Omental fat pad (tissue), 4 donors: ENCODE results near the gene STON2. TPM values are rescaled to one million over a fixed set of nuclear protein-coding genes. Genes with fewer than 3 reads are reported as not detected.

Source experiments
- ATAC-seq: fragments of 150-250 bp; one replicate; pipeline ENCODE4 v1.9.1; 2016; ENCODE audit warnings: mild to moderate bottlenecking, moderate library complexity; ENCODE audit not compliant: low FRiP score
- DNase-seq: peaks from one replicate; pipeline ENCODE4 v3.0.0-alpha.2; 2019; ENCODE audit warnings: low spot score
- CTCF ChIP-seq, 3 donors: fragments of 450-650 bp; IDR thresholded peaks; one replicate each; pipeline ENCODE4 v1.5.1; 2016 to 2017; ENCODE audit warnings: antibody characterized with exemption in 3 of 3, mild to moderate bottlenecking in 3 of 3, moderate library complexity in 2 of 3
- total RNA-seq, 4 donors: library from RNA; depleted of rRNA; stranded (reverse); fragments of >200 nt; gene quantifications; one replicate each; pipeline ENCODE4 v1.1.0, GENCODE V29; 2016

STON2 gene
- total RNA-seq, 4 donors from 2014 or later, result 8.0 to 31.4 (median 18.6) TPM

GRCh38 chr14:81418057-81418790 is 18.1 kb upstream of the STON2 start:
- ATAC-seq (no peak), DNase-seq (no peak)
- TF ChIP-seq CTCF (IDR thresholded peaks at IDR 0.05), result no peak

- TF ChIP-seq CTCF (IDR thresholded peaks at IDR 0.05), result no peak
- DNase-seq (no peak), ATAC-seq (no peak)
Measured at GRCh38 chr14:81416981-81417380, 16.9 kb upstream of the STON2 start.

- DNase-seq (no peak), ATAC-seq (no peak)
- no peak for TF ChIP-seq CTCF (IDR thresholded peaks at IDR 0.05)
Measured at GRCh38 chr14:81416194-81416952, 16.2 kb upstream of the STON2 start.

- TF ChIP-seq CTCF (IDR thresholded peaks at IDR 0.05), result no peak
- DNase-seq, result no peak
- no peak for ATAC-seq
Measured at GRCh38 chr14:81415781-81416180, 15.7 kb upstream of the STON2 start.

GRCh38 chr14:81414123-81414522 is 14.0 kb upstream of the STON2 start:
- ATAC-seq, result no peak
- no peak for TF ChIP-seq CTCF (IDR thresholded peaks at IDR 0.05)
- DNase-seq, result no peak

- no peak for TF ChIP-seq CTCF (IDR thresholded peaks at IDR 0.05)
- ATAC-seq, result no peak
- DNase-seq, result no peak
Measured at GRCh38 chr14:81412779-81413178, 12.7 kb upstream of the STON2 start.

GRCh38 chr14:81408595-81408994 is 8.5 kb upstream of the STON2 start:
- TF ChIP-seq CTCF (IDR thresholded peaks at IDR 0.05), result no peak
- ATAC-seq, result no peak
- DNase-seq, result no peak
